Thoracic aorta (tissue), 2 donors: Measurements from ENCODE around the gene GYS1. TPM values are rescaled to one million over a fixed set of nuclear protein-coding genes. Genes with fewer than 3 reads are reported as not detected.
A peak's percentile ranks its signal among the peaks of the same experiment; 100 is the strongest.

ENCODE experiments used
- ATAC-seq: fragments of 150-250 bp; one replicate; pipeline ENCODE4 v1.8.0; 2017; ENCODE audit warnings: low read depth; ENCODE audit not compliant: insufficient number of reproducible peaks, low FRiP score
- DNase-seq: peaks from one replicate; pipeline ENCODE4 v3.0.0-alpha.2; 2020; ENCODE audit warnings: low spot score
- H3K27ac ChIP-seq, 2 donors: fragments of 200-600 bp; sonication (generic); 1 replicate in 1 of 2; 2 replicates in 1 of 2; pipeline ENCODE4 v1.5.1; 2016; ENCODE audit warnings: mild to moderate bottlenecking in 2 of 2, moderate library complexity in 2 of 2
- H3K27me3 ChIP-seq: fragments of 200-600 bp; sonication (generic); replicated peaks from 2 replicates; pipeline ENCODE4 v1.6.0; 2016; ENCODE audit warnings: mild to moderate bottlenecking; ENCODE audit not compliant: insufficient read depth
- H3K36me3 ChIP-seq: fragments of 200-600 bp; sonication (generic); one replicate; pipeline ENCODE4 v1.5.1; 2016
- H3K4me1 ChIP-seq, 2 donors: fragments of 200-600 bp; sonication (generic); 1 replicate in 1 of 2; 2 replicates in 1 of 2; pipeline versions ENCODE4 v1.5.1 to v1.6.0; 2016; ENCODE audit warnings: low read depth in 2 of 2, mild to moderate bottlenecking in 1 of 2; ENCODE audit not compliant: control insufficient read depth in 1 of 2
- H3K4me3 ChIP-seq: fragments of 200-600 bp; sonication (generic); 2 replicates; pipeline ENCODE4 v1.5.1; 2016; ENCODE audit warnings: mild to moderate bottlenecking
- H3K9me3 ChIP-seq: fragments of 200-600 bp; sonication (generic); 2 replicates; pipeline ENCODE4 v1.5.1; 2016
- total RNA-seq, 2 donors: library from RNA; depleted of rRNA; stranded (reverse); fragments of >200 nt; gene quantifications; one replicate each; pipeline versions ENCODE4 v1.1.0 to v1.2.3, GENCODE V29; 2016
- TF ChIP-seq, protein P1 (sequence below): fragments of 200-600 bp; sonication (generic); IDR thresholded peaks from one replicate; pipeline ENCODE4 v1.5.1; 2019; ENCODE audit warnings: antibody characterized with exemption

Gene GYS1
- total RNA-seq, 2 donors from 2014 or later, result 30.1 to 44.4 TPM

DNA sequence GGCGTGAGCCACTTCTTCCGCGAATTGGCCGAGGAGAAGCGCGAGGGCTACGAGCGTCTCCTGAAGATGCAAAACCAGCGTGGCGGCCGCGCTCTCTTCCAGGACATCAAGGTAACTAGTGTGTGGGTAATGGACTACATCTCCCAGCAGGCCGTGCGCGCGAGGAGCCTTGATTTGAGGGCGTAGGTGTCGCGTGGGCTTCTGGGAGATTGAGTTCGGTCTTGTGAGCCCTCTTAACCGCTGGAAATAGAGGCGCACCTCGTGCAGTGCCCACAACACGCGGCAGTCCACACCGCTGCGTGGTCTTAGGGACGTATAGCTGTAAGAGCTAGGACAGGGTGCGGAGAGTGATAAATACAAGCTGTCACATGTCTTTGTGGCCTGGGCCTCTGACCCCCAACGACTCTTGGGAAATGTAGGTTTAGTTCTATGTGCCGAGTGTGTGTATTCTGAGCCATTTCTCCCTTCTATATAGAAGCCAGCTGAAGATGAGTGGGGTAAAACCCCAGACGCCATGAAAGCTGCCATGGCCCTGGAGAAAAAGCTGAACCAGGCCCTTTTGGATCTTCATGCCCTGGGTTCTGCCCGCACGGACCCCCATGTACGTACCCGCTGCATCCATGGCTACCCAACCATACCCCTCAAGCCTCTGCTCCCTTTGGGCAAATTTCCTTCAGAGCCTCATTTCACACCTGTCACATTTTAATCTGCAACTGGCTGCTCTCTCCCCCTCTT lies 27.1 kb downstream of the GYS1 start:
- H3K4me1 ChIP-seq, result peaks cover 15 to 49% of the 10 kb centered on the region in 2 donors

DNA sequence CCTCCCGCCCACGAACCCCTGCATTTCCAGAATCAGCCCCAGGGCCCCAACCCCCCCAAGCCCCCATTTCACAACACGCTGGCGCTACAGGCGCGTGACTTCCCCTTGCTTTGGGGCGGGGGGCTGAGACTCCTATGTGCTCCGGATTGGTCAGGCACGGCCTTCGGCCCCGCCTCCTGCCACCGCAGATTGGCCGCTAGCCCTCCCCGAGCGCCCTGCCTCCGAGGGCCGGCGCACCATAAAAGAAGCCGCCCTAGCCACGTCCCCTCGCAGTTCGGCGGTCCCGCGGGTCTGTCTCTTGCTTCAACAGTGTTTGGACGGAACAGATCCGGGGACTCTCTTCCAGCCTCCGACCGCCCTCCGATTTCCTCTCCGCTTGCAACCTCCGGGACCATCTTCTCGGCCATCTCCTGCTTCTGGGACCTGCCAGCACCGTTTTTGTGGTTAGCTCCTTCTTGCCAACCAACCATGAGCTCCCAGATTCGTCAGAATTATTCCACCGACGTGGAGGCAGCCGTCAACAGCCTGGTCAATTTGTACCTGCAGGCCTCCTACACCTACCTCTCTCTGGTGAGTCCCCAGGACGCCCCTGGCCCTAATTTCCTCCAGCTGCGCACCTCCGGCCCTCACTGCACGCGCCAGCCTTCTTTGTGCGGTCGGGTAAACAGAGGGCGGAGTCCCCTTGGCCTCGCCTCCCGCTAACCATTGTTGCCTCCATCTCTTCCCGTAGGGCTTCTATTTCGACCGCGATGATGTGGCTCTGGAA lies 27.9 kb downstream of the GYS1 start, which contains the start of gene FTL:
Gene FTL, plus strand, starts transcription at position 270 of the 766 bp plus-strand sequence. Its CDS starts 199 bp downstream, at position 469.
- Histone ChIP-seq H3K27me3 (no peaks in the 10 kb centered on the region), H3K36me3 (peaks cover 24% of the 10 kb centered on the region), H3K27ac (peak within 1 kb of the TSS; percentile 95 to 98), H3K4me1 (peaks cover 15 to 49% of the 10 kb centered on the region in 2 donors), H3K4me3 (peak within 1 kb of the TSS; percentile 81), H3K9me3 (no peaks in the 10 kb centered on the region)
- DNase-seq, result peak; percentile 89
- peak; percentile 42 for ATAC-seq
- TF ChIP-seq, protein P1, sequence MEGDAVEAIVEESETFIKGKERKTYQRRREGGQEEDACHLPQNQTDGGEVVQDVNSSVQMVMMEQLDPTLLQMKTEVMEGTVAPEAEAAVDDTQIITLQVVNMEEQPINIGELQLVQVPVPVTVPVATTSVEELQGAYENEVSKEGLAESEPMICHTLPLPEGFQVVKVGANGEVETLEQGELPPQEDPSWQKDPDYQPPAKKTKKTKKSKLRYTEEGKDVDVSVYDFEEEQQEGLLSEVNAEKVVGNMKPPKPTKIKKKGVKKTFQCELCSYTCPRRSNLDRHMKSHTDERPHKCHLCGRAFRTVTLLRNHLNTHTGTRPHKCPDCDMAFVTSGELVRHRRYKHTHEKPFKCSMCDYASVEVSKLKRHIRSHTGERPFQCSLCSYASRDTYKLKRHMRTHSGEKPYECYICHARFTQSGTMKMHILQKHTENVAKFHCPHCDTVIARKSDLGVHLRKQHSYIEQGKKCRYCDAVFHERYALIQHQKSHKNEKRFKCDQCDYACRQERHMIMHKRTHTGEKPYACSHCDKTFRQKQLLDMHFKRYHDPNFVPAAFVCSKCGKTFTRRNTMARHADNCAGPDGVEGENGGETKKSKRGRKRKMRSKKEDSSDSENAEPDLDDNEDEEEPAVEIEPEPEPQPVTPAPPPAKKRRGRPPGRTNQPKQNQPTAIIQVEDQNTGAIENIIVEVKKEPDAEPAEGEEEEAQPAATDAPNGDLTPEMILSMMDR, result no peak

More for the DNA sequence above, 27.1 kb downstream of the GYS1 start:
- Histone ChIP-seq H3K36me3 (peaks cover 29% of the 10 kb centered on the region), H3K27ac (peak overlapping the region; percentile 83 to 88), H3K9me3 (no peaks in the 10 kb centered on the region), H3K4me3 (peak overlapping the region; percentile 81), H3K27me3 (no peaks in the 10 kb centered on the region)
- ATAC-seq, result no peak
- peak; percentile 84 for DNase-seq
- TF ChIP-seq, protein P1, result no peak

DNA sequence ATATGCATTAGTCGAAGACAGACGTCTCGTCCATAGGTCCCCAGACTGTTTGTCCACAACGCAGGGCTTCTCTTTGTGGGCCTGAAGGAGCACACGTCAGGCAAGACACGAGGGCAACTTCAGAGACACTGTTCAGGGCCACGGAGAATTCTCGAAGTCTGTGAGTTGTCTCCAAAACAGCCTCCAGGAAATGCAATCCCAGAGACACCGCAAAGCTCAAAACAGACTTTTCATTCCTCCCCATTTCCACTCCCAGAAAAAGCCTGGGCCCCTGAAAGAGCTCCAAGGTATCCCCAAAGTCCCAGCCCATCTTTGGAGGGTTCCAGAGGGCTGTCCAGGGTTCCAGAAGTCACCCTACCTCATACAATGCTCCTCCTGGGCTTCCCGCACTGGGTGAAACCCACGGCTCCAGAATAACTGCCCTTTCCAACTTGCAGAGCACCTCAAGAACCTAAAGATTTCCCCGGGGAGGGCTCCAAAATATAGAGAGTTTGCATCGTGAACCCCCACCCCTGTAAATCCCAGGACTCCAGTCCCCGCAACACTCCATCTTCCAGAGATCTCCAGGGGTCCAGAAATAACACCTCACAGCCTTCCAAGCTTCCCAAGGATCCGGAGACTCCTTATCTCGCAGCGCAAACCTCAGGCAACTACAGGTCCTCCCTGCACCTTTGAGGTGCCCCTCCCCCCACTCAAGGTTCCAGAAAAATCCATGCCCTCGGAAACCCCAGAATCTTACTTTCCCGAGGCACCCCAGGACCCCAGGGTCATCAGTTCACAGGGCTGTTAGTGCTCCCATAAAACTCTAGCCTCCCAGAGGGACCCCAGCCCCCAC lies 28.7 kb downstream of the GYS1 start:
- Histone ChIP-seq H3K36me3 (peaks cover 16% of the 10 kb centered on the region), H3K27me3 (no peaks in the 10 kb centered on the region), H3K9me3 (no peaks in the 10 kb centered on the region), H3K27ac (peak overlapping the region; percentile 95 to 98), H3K4me1 (peaks cover 15 to 49% of the 10 kb centered on the region in 2 donors), H3K4me3 (peak overlapping the region; percentile 81)
- DNase-seq (no peak), ATAC-seq (no peak)
- TF ChIP-seq, protein P1, result no peak

DNA sequence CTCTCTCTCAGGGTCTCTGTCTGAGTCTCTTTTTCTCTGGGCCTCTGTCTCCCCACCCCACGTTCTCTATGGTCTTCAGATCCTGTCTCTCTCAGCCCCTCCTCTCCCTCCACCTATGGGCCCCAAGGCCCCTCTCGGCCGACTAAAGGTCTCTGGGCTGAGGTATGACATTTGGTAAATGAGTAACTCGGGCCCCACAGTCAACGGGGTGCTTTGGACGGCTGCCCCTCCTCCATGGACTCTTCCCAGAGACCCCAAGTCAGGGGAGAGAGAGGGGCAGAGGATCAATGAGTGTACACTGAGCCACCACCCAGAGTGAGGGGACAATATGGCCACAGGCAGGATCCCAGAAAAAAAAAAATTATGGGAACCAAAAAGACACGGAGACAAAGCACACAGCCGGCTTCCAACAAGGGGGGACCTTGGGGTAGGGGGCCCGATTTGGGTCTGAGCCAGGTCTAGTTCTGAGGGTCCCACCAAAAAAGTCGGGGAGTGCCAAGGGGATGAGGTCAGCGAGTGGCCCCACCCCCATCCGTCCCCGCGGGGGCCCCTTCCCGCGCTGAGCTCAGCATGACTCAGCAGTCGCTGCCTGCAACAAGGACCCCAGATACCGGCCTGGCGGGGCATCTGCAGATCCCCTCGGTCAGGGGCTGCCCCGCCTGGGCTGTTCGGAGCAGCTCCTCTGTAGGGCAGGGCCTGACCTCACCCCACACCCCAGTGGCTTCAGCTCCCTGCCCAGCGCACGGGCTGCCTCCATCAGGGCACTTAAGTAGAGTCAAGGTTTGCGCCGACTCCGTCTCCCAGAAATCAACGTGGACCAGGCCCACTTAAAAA lies 29.5 kb downstream of the GYS1 start:
- DNase-seq (peak; percentile 33), ATAC-seq (peak; percentile 25)
- H3K36me3 ChIP-seq, result peaks cover 9% of the 10 kb centered on the region
- H3K9me3 ChIP-seq, result no peaks in the 10 kb centered on the region
- peak overlapping the region; percentile 81 for H3K4me3 ChIP-seq
- H3K27ac ChIP-seq, result peak overlapping the region; percentile 95 to 98
- TF ChIP-seq, protein P1, result no peak
- peaks cover 13 to 42% of the 10 kb centered on the region in 2 donors for H3K4me1 ChIP-seq
- no peaks in the 10 kb centered on the region for H3K27me3 ChIP-seq
